Measurements from ENCODE around the gene CDHR4. TPM values are rescaled to one million over a fixed set of nuclear protein-coding genes. Genes with fewer than 3 reads are reported as not detected.

CDHR4 gene
- total and polyA plus RNA-seq, 9 of the 15 experiments (the other 6 are each of a cell fraction or from before 2014, with no cell fraction given), result 0.21 TPM; not detected in 8

DNA sequence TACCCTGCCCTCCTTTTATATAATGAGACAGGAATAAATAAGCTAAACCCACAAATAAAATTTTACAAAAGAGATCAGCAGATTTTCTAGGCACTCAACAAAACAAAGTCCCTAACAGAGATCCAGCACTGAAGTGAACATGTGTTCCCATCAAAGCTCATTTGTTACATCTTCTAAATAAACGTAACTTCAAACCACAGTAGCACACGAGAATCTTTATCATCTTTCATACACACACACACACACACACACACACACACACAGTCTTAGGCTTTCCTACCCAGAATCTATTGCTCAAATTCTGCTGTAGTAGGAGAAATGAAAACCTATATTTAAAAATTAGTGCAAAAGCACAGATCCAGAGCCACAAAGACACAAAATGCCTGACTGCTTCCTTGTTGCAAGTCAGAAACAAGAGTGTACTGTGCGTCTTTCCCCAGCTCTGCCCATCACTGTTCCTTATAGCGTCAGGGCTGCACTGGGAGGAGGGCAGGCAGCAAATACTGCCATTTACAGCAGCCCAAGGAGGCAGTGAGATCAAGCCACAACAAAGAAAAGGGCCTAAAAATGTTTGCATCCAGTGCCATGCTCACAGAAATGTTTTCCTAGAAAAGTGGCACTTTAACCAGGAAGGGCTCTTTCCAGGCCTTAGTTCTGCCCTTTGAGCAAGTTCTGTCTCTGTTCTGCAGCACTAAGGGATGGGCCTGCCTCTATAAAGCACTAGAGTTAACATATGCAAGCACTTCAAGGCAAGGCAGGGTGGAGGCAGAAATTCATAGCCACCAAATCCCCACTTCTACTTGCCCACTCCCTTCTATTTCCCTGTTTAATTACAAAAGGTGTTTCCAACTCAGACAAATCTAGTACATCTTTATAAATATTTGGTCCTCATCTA, 19.3 kb downstream of the CDHR4 start:
- in situ Hi-C loops (cut with MboI), result no loop called here
- WGBS (ENCODE audit: insufficient coverage, low coverage, missing lambda C conversion rate), result 71% methylated on average over 4 of the region's 4 CpGs
- CTCF ChIA-PET (ENCODE audit: low intra/inter-chr PET ratio), result no interaction called here
- no peak overlapping the region for H3K4me3 ChIP-seq
- no peak for FAIRE-seq
- no peak for TF ChIP-seq CBFA2T2 (conservative IDR thresholded peaks at IDR 0.05)
- TF ChIP-seq PCBP1 (IDR thresholded peaks at IDR 0.05; ENCODE audit: low read depth, low read length, poor library complexity, severe bottlenecking), result no peak
- TF ChIP-seq, protein P1, sequence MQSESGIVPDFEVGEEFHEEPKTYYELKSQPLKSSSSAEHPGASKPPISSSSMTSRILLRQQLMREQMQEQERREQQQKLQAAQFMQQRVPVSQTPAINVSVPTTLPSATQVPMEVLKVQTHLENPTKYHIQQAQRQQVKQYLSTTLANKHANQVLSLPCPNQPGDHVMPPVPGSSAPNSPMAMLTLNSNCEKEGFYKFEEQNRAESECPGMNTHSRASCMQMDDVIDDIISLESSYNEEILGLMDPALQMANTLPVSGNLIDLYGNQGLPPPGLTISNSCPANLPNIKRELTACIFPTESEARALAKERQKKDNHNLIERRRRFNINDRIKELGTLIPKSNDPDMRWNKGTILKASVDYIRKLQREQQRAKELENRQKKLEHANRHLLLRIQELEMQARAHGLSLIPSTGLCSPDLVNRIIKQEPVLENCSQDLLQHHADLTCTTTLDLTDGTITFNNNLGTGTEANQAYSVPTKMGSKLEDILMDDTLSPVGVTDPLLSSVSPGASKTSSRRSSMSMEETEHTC (IDR thresholded peaks at IDR 0.05), result no peak
- TF ChIP-seq CREB5 (CRISPR knock-in tag; IDR thresholded peaks at IDR 0.05), result no peak
- no peak for TF ChIP-seq SMARCE1 (IDR thresholded peaks at IDR 0.05)
- no peak for TF ChIP-seq RB1 (IDR thresholded peaks at IDR 0.05; ENCODE audit: low read depth)
- no peak for TF ChIP-seq ZNF12 (CRISPR knock-in tag; IDR thresholded peaks at IDR 0.05)
- TF ChIP-seq NFIC (IDR thresholded peaks at IDR 0.05), result no peak
- BruUV-seq (replicated peaks), result TSS peak; percentile 1
- H3K79me2 ChIP-seq (ENCODE audit: control insufficient read depth, insufficient read depth, low read length), result peaks cover 78% of the 10 kb centered on the region
- peaks cover 59% of the 10 kb centered on the region; the same call in 2 of the 3 replicates for H3K36me3 ChIP-seq (ENCODE audit: control insufficient read depth, insufficient read depth, low read length)
- no peak overlapping the region for H3K4me2 ChIP-seq (ENCODE audit: insufficient read depth, low read length)
- no peak overlapping the region for H3K9ac ChIP-seq (ENCODE audit: insufficient read depth in 1 of 2, low read depth in 2 of 2, low read length in 2 of 2)
- POLR2A ChIA-PET, result interaction anchor here (0.9 kb wide), 1 partner anchor 21 kb away, joined by 3 read pairs; no protein-coding TSS in a partner anchor
- 0 out of 3 replicates have a peak, but pooled peaks have one; percentile 21 for ATAC-seq
- no peak overlapping the region for H3K27ac ChIP-seq (ENCODE audit: extremely low read depth, low read depth, low read length)
- 0 out of 2 replicates have a peak, but pooled peaks cover 3% of the 10 kb centered on the region for H4K20me1 ChIP-seq (replicated peaks; ENCODE audit: control insufficient read depth, insufficient read depth, low read length)
- no peaks in the 10 kb centered on the region for H3K9me1 ChIP-seq (ENCODE audit: control insufficient read depth, insufficient read depth, low read length)
- H3K27me3 ChIP-seq (ENCODE audit: control insufficient read depth in 2 of 2, insufficient read depth in 2 of 2, low read length in 2 of 2), result no peaks in the 10 kb centered on the region
- intact Hi-C loops (cut with micrococcal nuclease), result no loop called here
- DNase-seq (ENCODE audit: extremely low read depth in 1 of 4, low spot score in 3 of 4), result no peak
- no peaks in the 10 kb centered on the region for H3K9me3 ChIP-seq (replicated peaks; ENCODE audit: control insufficient read depth, insufficient read depth, low read depth, low read length)
- no peak overlapping the region for H2AFZ ChIP-seq (ENCODE audit: low read depth, low read length)
- H3K4me1 ChIP-seq (replicated peaks in 1 of 2; ENCODE audit: control insufficient read depth in 2 of 2, insufficient read depth in 2 of 2, low read length in 2 of 2), result peaks cover 0 to 3% of the 10 kb centered on the region in 2 experiments; a peak in 4 of 5 replicates
